LNCaP clone FGC (cell line): ENCODE measurements around the gene PPIL6.
A peak's percentile ranks its signal among the peaks of the same experiment; 100 is the strongest.

Experiments
- DNase-seq: peaks from one replicate; pipeline ENCODE4 v3.0.0-alpha.2; 2011; ENCODE audit warnings: low read depth
- H3K4me3 ChIP-seq: 2 replicates; pipeline ENCODE4 v1.5.1; 2011; ENCODE audit warnings: mild to moderate bottlenecking, low read depth, low read length, control low read depth
- CTCF ChIP-seq: IDR thresholded peaks from 2 replicates; pipeline ENCODE4 v1.5.1; 2012; ENCODE audit warnings: mild to moderate bottlenecking; ENCODE audit not compliant: control insufficient read depth, insufficient read depth; ENCODE audit errors: extremely low read depth

The PPIL6 gene

DNA sequence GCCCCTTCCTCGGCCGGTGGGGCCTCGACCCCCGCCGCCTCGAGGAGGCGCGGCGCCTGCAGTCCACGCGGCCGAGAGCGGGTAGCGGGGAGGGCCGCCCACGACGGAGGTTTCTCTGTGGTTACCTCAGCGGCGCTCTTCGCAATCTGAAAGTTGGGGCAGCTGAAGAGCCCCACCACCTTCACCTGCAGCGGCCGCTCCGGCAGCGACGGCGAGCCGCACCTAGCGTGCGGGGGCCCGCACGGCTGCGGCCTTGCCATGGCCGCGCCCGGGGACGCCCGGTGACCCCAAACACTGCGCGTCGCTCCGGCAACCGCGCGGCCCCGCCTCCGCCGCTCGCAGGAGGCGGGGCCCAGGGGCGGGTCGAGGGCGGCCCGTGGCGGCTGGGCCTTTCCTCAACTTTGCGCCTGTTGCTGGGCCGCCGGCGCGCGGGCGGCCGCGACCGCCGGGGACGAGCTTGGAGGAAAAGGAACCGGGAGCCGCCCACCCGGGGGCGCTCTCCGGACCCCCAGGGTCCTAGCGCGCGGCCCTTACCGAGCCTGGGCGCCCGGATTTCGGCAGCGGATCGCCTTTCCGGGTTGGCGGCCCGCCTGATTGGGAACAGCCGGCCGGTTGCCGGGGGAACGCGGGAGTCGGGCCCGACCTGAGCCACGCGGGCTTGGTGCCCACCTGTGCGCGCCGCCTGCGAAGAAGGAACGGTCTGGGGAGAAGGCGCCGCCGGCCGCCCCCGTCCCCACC lies at the start of gene PPIL6, which contains the start of gene SMPD2:
PPIL6 (minus strand) TSS at position 298 of the 738 bp plus-strand sequence; CDS start at position 260, 38 bp downstream.
SMPD2 (plus strand) TSS at position 394 of the 738 bp plus-strand sequence. CDS start 398 bp downstream, outside the sequence.
- DNase-seq, result peak; percentile 19
- H3K4me3 ChIP-seq, result peak within 1 kb of the TSS; percentile 85
- TF ChIP-seq CTCF, result 0 out of 2 replicates have a peak, but pooled peaks have one; percentile 2

GRCh38 chr6:109488001-109488400 lies 47.6 kb upstream of the PPIL6 start:
- no peak for DNase-seq
- no peak overlapping the region for H3K4me3 ChIP-seq
- TF ChIP-seq CTCF, result no peak

DNA sequence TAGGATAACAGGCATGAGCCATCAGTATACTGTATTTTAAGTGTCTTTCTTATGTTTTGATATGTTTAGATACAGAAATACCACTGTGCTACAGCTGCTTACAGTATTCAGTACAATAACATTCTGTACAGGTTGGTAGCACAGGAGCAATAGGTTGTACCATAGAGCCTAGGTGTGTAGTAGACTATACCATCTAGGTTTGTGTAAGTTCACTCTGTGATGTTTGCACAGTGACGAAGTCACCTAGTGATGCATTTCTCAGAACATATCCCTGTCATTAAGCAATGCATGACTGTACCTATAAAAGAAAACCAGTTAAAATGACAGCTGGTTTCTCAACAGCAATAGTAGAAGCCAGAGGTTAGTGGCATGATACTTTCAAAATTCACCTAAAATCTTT lies 45.6 kb upstream of the PPIL6 start:
- no peak for TF ChIP-seq CTCF
- no peak overlapping the region for H3K4me3 ChIP-seq
- DNase-seq, result peak; percentile 83

GRCh38 chr6:109485266-109485935 lies 45.0 kb upstream of the PPIL6 start:
- no peak for DNase-seq
- TF ChIP-seq CTCF, result no peak
- no peak overlapping the region for H3K4me3 ChIP-seq

GRCh38 chr6:109484122-109484521 lies 43.7 kb upstream of the PPIL6 start:
- TF ChIP-seq CTCF, result no peak
- H3K4me3 ChIP-seq, result peak overlapping the region; percentile 50; the same call in 1 of the 2 replicates
- no peak for DNase-seq

DNA sequence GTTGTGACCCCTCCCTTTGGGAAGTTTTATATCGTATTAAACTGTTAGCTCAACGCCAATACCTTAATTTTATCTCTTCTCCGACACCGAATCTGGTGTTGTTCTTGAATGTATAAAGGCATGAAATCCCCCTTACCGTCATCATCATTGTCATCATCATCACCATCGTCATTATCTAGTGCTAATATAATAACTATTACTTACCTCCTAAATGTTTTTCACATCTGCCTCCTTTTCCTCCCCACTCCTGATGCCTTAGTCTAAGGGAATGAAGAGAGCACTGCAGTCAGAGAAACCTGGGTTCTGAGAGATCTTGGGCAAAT lies 43.3 kb upstream of the PPIL6 start:
- DNase-seq, result no peak
- no peak for TF ChIP-seq CTCF
- H3K4me3 ChIP-seq, result peak overlapping the region; percentile 50
